B cell (primary cell): ENCODE measurements around the gene C22orf31. TPM values are rescaled to one million over a fixed set of nuclear protein-coding genes. Genes with fewer than 3 reads are reported as not detected.
A peak's percentile ranks its signal among the peaks of the same experiment; 100 is the strongest.

Source experiments
- ATAC-seq: fragments of 200-7000 bp; cut with Tn5 transposase; one replicate; pipeline ENCODE4 v1.10.0; 2021; ENCODE audit warnings: low read depth, mild to moderate bottlenecking, moderate number of reproducible peaks, moderate library complexity
- CTCF ChIA-PET: fragments of 350-600 bp; sonication (Branson Sonifier 250); formaldehyde crosslinking; loops from one replicate; lab custom pipeline; 2021; ENCODE audit warnings: antibody characterized with exemption, inconsistent platforms; lab: Charles Lee
- POLR2A ChIA-PET: fragments of 350-600 bp; sonication (Branson Sonifier 250); formaldehyde crosslinking; loops from one replicate; lab custom pipeline; 2021; ENCODE audit warnings: antibody characterized with exemption; lab: Charles Lee
- DNase-seq: peaks from one replicate; pipeline ENCODE4 v3.0.0; 2013
- H2AFZ ChIP-seq: 2 replicates; pipeline ENCODE4 v1.6.1; 2012; ENCODE audit warnings: mild to moderate bottlenecking, low read depth, low read length; ENCODE audit not compliant: insufficient read depth, poor library complexity, severe bottlenecking
- H3K27ac ChIP-seq, 2 donors: 1 replicate in 1 of 2; 2 replicates in 1 of 2; pipeline ENCODE4 v1.5.1; 2012 to 2013; ENCODE audit warnings: low read length in 2 of 2, mild to moderate bottlenecking in 2 of 2, moderate library complexity in 1 of 2
- H3K27me3 ChIP-seq, 4 experiments: fragments of 200-600 bp in 1 of 4; sonication (generic) in 1 of 4; replicated peaks in 1 of 4; 1 replicate in 2 of 4; 2 replicates in 2 of 4; pipeline versions ENCODE4 v1.6.1 to v1.7.0; 2013 to 2016; ENCODE audit warnings: low read length in 3 of 4, mild to moderate bottlenecking in 2 of 4, mixed read lengths in 1 of 4, moderate library complexity in 1 of 4; ENCODE audit not compliant: insufficient read depth in 4 of 4, control insufficient read depth in 3 of 4; ENCODE audit errors: control extremely low read depth in 1 of 4
- H3K36me3 ChIP-seq, 2 experiments: replicated peaks in 1 of 2; 1 replicate in 1 of 2; 2 replicates in 1 of 2; pipeline versions ENCODE4 v1.6.1 to v1.7.1; 2013; ENCODE audit warnings: low read length in 1 of 2; ENCODE audit not compliant: insufficient read depth in 2 of 2, control insufficient read depth in 1 of 2; ENCODE audit errors: control extremely low read depth in 1 of 2, extremely low read depth in 1 of 2
- H3K4me1 ChIP-seq, 2 donors: fragments of 200-600 bp in 1 of 2; sonication (generic) in 1 of 2; 1 replicate in 1 of 2; 2 replicates in 1 of 2; pipeline versions ENCODE4 v1.5.1 to v1.6.1; 2013 to 2017; ENCODE audit warnings: low read length in 2 of 2; ENCODE audit not compliant: control insufficient read depth in 2 of 2, insufficient read depth in 2 of 2
- H3K4me2 ChIP-seq: replicated peaks from 2 replicates; pipeline ENCODE3; 2012; ENCODE audit warnings: mild to moderate bottlenecking, low read depth, low read length; ENCODE audit not compliant: poor library complexity, severe bottlenecking
- H3K4me3 ChIP-seq, 5 experiments: fragments of 200-600 bp in 1 of 5; sonication (generic) in 1 of 5; 1 replicate in 3 of 5; 2 replicates in 2 of 5; pipeline versions ENCODE4 v1.5.1 to v1.7.0; 2011 to 2016; ENCODE audit warnings: low read length in 4 of 5, mild to moderate bottlenecking in 4 of 5, low read depth in 2 of 5, control low read depth in 1 of 5, moderate library complexity in 1 of 5; ENCODE audit not compliant: insufficient read depth in 1 of 5; ENCODE audit errors: control extremely low read depth in 1 of 5, extremely low read depth in 1 of 5
- H3K79me2 ChIP-seq: fragments of 200-600 bp; sonication (generic); one replicate; pipeline ENCODE4 v1.6.0; 2016; ENCODE audit warnings: low read length; ENCODE audit not compliant: control insufficient read depth, insufficient read depth
- H3K9ac ChIP-seq: fragments of 200-600 bp; sonication (generic); 2 replicates; pipeline ENCODE4 v1.6.1; 2017; ENCODE audit warnings: mild to moderate bottlenecking, low read length, moderate library complexity
- H3K9me3 ChIP-seq, 3 donors: one replicate each; pipeline versions ENCODE4 v1.6.1 to v1.7.1; 2013; ENCODE audit warnings: low read length in 2 of 3; ENCODE audit not compliant: control insufficient read depth in 2 of 3, insufficient read depth in 1 of 3; ENCODE audit errors: control extremely low read depth in 1 of 3
- H4K20me1 ChIP-seq: 2 replicates; pipeline ENCODE4 v1.6.0; 2012; ENCODE audit warnings: mild to moderate bottlenecking, low read length; ENCODE audit not compliant: insufficient read depth, control insufficient read depth, poor library complexity, severe bottlenecking
- H3K27ac Mint-ChIP-seq: one replicate; pipeline ENCODE4 v1.8.0; 2021; ENCODE audit warnings: mixed read lengths
- H3K27me3 Mint-ChIP-seq: one replicate; pipeline ENCODE4 v1.8.0; 2021; ENCODE audit warnings: mixed read lengths
- H3K4me1 Mint-ChIP-seq: one replicate; pipeline ENCODE4 v1.8.0; 2021; ENCODE audit warnings: mixed read lengths
- H3K4me3 Mint-ChIP-seq: one replicate; pipeline ENCODE4 v1.8.0; 2021; ENCODE audit warnings: mixed read lengths
- H3K9me3 Mint-ChIP-seq: one replicate; pipeline ENCODE4 v1.8.0; 2022; ENCODE audit warnings: mixed read lengths; ENCODE audit not compliant: insufficient read depth
- CTCF ChIP-seq: fragments of 200-600 bp; IDR thresholded peaks from one replicate; pipeline ENCODE4 v1.8.0; 2022; ENCODE audit warnings: antibody characterized with exemption, mild to moderate bottlenecking
- EZH2 ChIP-seq: IDR thresholded peaks from 2 replicates; pipeline ENCODE4 v1.6.1; 2012; ENCODE audit warnings: borderline replicate concordance, low read depth, mild to moderate bottlenecking, moderate library complexity, low read length; ENCODE audit not compliant: insufficient read depth, poor library complexity, severe bottlenecking
- WGBS: methylation state at CpG from one replicate; pipeline ENCODE4 v1.1.5; 2013; ENCODE audit warnings: missing lambda C conversion rate; ENCODE audit not compliant: insufficient coverage; 5-methylcytosine and 5-hydroxymethylcytosine counted together
- intact Hi-C: fragments of 100-400 bp; cut with micrococcal nuclease; formaldehyde crosslinking; loops from one replicate; pipeline ENCODE4 v1.10.0; 2022
- polyA plus RNA-seq: library from polyadenylated mRNA; depleted of rRNA; stranded (reverse); fragments of >200 nt; gene quantifications from 2 replicates; pipeline ENCODE4 v1.2.3, GENCODE V29; 2012
- total RNA-seq, 2 donors: library from RNA; stranded (reverse); fragments of 120-200 nt in 1 of 2; gene quantifications; 1 replicate in 1 of 2; 2 replicates in 1 of 2; pipeline versions ENCODE4 v1.2.3 to v1.2.4, GENCODE V29; 2013 to 2022

C22orf31 gene
- total and polyA plus RNA-seq, 2 donors (not counting 1 experiment from before 2014, with no cell fraction given): not detected

- H3K36me3 ChIP-seq: no peaks in the 10 kb centered on the region
- H3K27me3 ChIP-seq: peaks cover 0 to 63% (median 36%) of the 10 kb centered on the region in 4 experiments
- peak; percentile 99 for ATAC-seq
- no peaks in the 10 kb centered on the region for H4K20me1 ChIP-seq
- ChIA-PET POLR2A (interaction anchor here (0.6 kb wide), 1 partner anchor 261 kb away, joined by 3 read pairs; no protein-coding TSS in a partner anchor), CTCF (interaction anchor here (1.4 kb wide), 2 partner anchors 32 to 471 kb away, joined by 3 to 7 read pairs; no protein-coding TSS in a partner anchor)
- Mint-ChIP-seq H3K4me3 (peak overlapping the region; percentile 84), H3K27me3 (peaks cover 62% of the 10 kb centered on the region), H3K27ac (no peak overlapping the region), H3K9me3 (no peaks in the 10 kb centered on the region), H3K4me1 (peaks cover 22% of the 10 kb centered on the region)
- H3K27ac ChIP-seq: no peak overlapping the region
- TF ChIP-seq CTCF (no peak), EZH2 (no peak)
- DNase-seq: peak; percentile 85
- H3K9ac ChIP-seq: peak overlapping the region; percentile 54
- peak overlapping the region; percentile 46 for H2AFZ ChIP-seq
- 19% methylated on average over 39 of the region's 41 CpGs for WGBS
- H3K9me3 ChIP-seq: peaks cover 0 to 18% (median 0%) of the 10 kb centered on the region in 3 donors
- peak overlapping the region; percentile 90 for H3K4me2 ChIP-seq
- peaks cover 27 to 28% of the 10 kb centered on the region in 2 donors for H3K4me1 ChIP-seq
- H3K79me2 ChIP-seq: no peaks in the 10 kb centered on the region
- intact Hi-C loops: loop anchor here (2.0 to 10.0 kb wide), 2 partner anchors 190 to 312 kb away; partner anchors contain the start of genes AP1B1 and ZNRF3
- H3K4me3 ChIP-seq: peak overlapping the region in 4 of 5 experiments; percentile 15 to 59 (median 45)
These were observed 10.8 kb upstream of the C22orf31 start for GRCh38 chr22:29072193-29072978.
